ENCODE data around the gene TGM3.

- no peak for TF ChIP-seq CTCF (IDR thresholded peaks at IDR 0.05)
- no peak for TF ChIP-seq POLR2A (IDR thresholded peaks at IDR 0.05)
- TF ChIP-seq POLR2AphosphoS5 (IDR thresholded peaks at IDR 0.05) = no peak
- TF ChIP-seq EP300 (IDR thresholded peaks at IDR 0.05) = no peak
Measured at GRCh38 chr20:2304180-2304579, 8.4 kb downstream of the TGM3 start.
